ENCODE measurements around the gene TUBGCP2.

DNA sequence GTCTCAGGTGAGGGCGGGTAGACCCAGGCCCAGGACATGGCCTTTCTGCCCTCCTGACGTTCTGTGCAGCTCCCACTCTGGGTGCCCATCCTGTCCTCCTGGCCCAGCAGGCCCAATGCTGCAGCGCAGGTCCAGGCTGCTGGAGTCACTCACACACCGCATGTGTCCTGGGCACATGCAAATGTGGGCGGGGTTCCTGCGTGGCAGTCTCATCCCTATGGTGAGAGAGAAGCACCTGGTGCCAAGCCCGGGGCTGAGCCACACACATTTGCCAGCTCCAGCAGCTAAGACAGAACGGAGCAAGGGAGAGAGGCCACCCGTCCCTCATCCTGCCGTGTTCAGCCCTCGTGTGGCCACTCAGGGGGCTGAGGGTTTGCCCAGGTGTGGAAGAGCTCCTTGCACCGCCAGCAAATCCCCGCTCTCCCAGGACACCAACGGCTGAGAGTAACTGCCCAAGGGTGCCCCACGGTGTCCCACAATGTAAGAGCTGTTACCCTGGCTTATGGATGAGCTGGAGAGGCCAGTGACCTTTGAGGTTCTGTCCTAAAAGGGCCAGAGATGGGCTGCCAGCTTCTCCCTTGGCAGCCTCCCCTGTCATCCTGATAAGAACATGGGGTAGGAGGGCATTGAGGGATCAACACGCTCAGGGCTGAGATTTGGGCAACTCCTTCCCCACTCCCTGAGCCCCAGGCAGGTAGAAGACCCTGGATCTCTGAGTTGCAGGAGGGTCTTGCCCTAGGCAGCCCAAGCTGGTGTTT, 44.7 kb upstream of the TUBGCP2 start:
- TF ChIP-seq TAF9B (IDR thresholded peaks at IDR 0.05; ENCODE audit: partially characterized antibody) = no peak
- TF ChIP-seq RAD21 (CRISPR knock-in tag; conservative IDR thresholded peaks at IDR 0.05 in 1 of 2, IDR thresholded peaks at IDR 0.05 in 1 of 2) = no peak
- no peak for TF ChIP-seq RCOR1 (IDR thresholded peaks at IDR 0.05; ENCODE audit: borderline replicate concordance in 1 of 2, low read depth in 2 of 2, low read length in 2 of 2)
- TF ChIP-seq EZH2 (IDR thresholded peaks at IDR 0.05; ENCODE audit: borderline replicate concordance, low read depth, low read length) = no peak
- no peak for TF ChIP-seq ARID2 (IDR thresholded peaks at IDR 0.05)
- no peak for TF ChIP-seq ZNF24 (IDR thresholded peaks at IDR 0.05)
- TF ChIP-seq HDGF (IDR thresholded peaks at IDR 0.05) = no peak
- TF ChIP-seq, protein P1, sequence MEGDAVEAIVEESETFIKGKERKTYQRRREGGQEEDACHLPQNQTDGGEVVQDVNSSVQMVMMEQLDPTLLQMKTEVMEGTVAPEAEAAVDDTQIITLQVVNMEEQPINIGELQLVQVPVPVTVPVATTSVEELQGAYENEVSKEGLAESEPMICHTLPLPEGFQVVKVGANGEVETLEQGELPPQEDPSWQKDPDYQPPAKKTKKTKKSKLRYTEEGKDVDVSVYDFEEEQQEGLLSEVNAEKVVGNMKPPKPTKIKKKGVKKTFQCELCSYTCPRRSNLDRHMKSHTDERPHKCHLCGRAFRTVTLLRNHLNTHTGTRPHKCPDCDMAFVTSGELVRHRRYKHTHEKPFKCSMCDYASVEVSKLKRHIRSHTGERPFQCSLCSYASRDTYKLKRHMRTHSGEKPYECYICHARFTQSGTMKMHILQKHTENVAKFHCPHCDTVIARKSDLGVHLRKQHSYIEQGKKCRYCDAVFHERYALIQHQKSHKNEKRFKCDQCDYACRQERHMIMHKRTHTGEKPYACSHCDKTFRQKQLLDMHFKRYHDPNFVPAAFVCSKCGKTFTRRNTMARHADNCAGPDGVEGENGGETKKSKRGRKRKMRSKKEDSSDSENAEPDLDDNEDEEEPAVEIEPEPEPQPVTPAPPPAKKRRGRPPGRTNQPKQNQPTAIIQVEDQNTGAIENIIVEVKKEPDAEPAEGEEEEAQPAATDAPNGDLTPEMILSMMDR (IDR thresholded peaks at IDR 0.05 in 2 of 3, conservative IDR thresholded peaks at IDR 0.05 in 1 of 3; ENCODE audit: insufficient read depth in 2 of 3, low read depth in 1 of 3, low read length in 3 of 3) = no peak
